Coronary artery (tissue), 2 donors: Measurements from ENCODE around the gene AFF2.

Experiments
- DNase-seq: peaks from one replicate; pipeline ENCODE4 v3.0.0-alpha.2; 2017; ENCODE audit warnings: low spot score
- H3K27ac ChIP-seq, 2 donors: fragments of 200-600 bp; sonication (generic); one replicate each; pipeline ENCODE4 v1.5.1; 2016 to 2019
- H3K4me3 ChIP-seq: fragments of 200-600 bp; sonication (generic); 2 replicates; pipeline ENCODE4 v1.5.1; 2016; ENCODE audit warnings: mild to moderate bottlenecking, moderate library complexity
- TF ChIP-seq, protein P1 (sequence below): fragments of 200-600 bp; sonication (generic); IDR thresholded peaks from one replicate; pipeline ENCODE4 v1.5.1; 2019; ENCODE audit warnings: antibody characterized with exemption

Gene AFF2

DNA sequence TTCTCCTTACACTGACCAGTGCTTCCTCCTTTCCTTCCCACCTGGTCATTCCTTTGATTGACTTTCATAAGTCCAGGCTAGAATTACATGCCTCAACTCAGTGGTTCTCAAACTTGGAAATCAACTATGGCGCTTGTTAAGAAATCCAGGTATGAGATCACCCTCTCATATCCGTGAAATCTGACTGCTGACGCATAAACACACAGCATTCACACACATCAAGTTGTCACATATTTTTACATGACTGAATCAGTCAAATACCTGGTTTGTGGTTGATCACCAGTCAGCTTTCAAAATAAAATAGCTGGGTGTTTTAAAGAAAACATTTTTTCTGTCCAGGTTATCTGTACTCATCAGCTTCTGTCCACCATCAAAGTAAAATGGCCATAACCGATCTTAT lies 433.5 kb downstream of the AFF2 start:
- Histone ChIP-seq H3K27ac (no peak overlapping the region), H3K4me3 (no peak overlapping the region)
- TF ChIP-seq, protein P1, sequence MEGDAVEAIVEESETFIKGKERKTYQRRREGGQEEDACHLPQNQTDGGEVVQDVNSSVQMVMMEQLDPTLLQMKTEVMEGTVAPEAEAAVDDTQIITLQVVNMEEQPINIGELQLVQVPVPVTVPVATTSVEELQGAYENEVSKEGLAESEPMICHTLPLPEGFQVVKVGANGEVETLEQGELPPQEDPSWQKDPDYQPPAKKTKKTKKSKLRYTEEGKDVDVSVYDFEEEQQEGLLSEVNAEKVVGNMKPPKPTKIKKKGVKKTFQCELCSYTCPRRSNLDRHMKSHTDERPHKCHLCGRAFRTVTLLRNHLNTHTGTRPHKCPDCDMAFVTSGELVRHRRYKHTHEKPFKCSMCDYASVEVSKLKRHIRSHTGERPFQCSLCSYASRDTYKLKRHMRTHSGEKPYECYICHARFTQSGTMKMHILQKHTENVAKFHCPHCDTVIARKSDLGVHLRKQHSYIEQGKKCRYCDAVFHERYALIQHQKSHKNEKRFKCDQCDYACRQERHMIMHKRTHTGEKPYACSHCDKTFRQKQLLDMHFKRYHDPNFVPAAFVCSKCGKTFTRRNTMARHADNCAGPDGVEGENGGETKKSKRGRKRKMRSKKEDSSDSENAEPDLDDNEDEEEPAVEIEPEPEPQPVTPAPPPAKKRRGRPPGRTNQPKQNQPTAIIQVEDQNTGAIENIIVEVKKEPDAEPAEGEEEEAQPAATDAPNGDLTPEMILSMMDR, result no peak
- DNase-seq, result no peak

- H3K4me3 ChIP-seq, result no peak overlapping the region
- DNase-seq, result no peak
- H3K27ac ChIP-seq, result no peak overlapping the region
- TF ChIP-seq, protein P1, result no peak
These were observed 437.9 kb downstream of the AFF2 start for GRCh38 chrX:148938348-148938747.

- TF ChIP-seq, protein P1, result no peak
- no peak for DNase-seq
- H3K27ac ChIP-seq, result no peak overlapping the region
- H3K4me3 ChIP-seq, result no peak overlapping the region
These were observed 440.1 kb downstream of the AFF2 start for GRCh38 chrX:148940411-148940996.

GRCh38 chrX:148942754-148943153 lies 442.3 kb downstream of the AFF2 start:
- TF ChIP-seq, protein P1, result no peak
- no peak for DNase-seq

GRCh38 chrX:148947399-148947975 lies 447.1 kb downstream of the AFF2 start:
- no peak for DNase-seq
- Histone ChIP-seq H3K4me3 (no peak overlapping the region), H3K27ac (no peak overlapping the region)
- TF ChIP-seq, protein P1, result no peak

More at GRCh38 chrX:148942754-148943153, 442.3 kb downstream of the AFF2 start:
- H3K4me3 ChIP-seq, result no peak overlapping the region
- no peak overlapping the region for H3K27ac ChIP-seq

DNA sequence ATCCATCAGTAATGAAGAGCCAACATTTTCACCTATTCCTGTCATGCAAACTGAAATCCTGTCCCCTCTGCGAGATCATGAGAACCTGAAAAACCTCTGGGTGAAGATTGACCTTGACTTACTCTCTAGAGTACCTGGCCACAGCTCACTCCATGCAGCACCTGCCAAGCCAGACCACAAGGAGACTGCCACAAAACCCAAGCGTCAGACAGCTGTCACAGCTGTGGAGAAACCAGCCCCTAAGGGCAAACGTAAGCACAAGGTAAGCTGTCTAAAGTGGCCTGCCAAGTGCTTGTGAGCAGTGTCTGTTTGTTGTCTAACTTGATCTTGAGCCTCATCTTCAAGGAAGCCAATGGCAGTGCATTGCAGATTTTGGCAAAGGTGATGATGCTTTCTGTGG lies 455.9 kb downstream of the AFF2 start:
- H3K27ac ChIP-seq, result no peak overlapping the region

More for the DNA sequence above, 455.9 kb downstream of the AFF2 start:
- no peak for DNase-seq
- TF ChIP-seq, protein P1, result no peak
- H3K4me3 ChIP-seq, result no peak overlapping the region
